HG03558 (cell line): ENCODE measurements around the gene SYTL5.

Experiments
- ATAC-seq: cut with Tn5 transposase; IDR thresholded peaks from one replicate; pipeline ENCODE4 v1.9.1; 2021; ENCODE audit warnings: moderate number of reproducible peaks; ENCODE audit not compliant: unreplicated experiment; ENCODE audit errors: extremely low read depth

The SYTL5 gene

GRCh38 chrX:38127961-38128360 lies 121.6 kb downstream of the SYTL5 start:
- ATAC-seq: no peak

- ATAC-seq: no peak
Observed at GRCh38 chrX:38129366-38129765, 123.0 kb downstream of the SYTL5 start.

GRCh38 chrX:38138157-38138891 lies 132.0 kb downstream of the SYTL5 start:
- no peak for ATAC-seq

- ATAC-seq: no peak
Observed at GRCh38 chrX:38138900-38139299, 132.5 kb downstream of the SYTL5 start.

GRCh38 chrX:38142610-38143009 lies 136.3 kb downstream of the SYTL5 start:
- ATAC-seq: no peak

- ATAC-seq: no peak
Observed at GRCh38 chrX:38149016-38149415, 142.7 kb downstream of the SYTL5 start.

GRCh38 chrX:38150993-38151392 lies 144.6 kb downstream of the SYTL5 start:
- ATAC-seq: no peak

GRCh38 chrX:38151441-38151840 lies 145.1 kb downstream of the SYTL5 start:
- no peak for ATAC-seq

- no peak for ATAC-seq
Observed at GRCh38 chrX:38154340-38154739, 148.0 kb downstream of the SYTL5 start.

GRCh38 chrX:38154818-38155217 lies 148.5 kb downstream of the SYTL5 start:
- ATAC-seq: no peak

GRCh38 chrX:38156838-38157237 lies 150.5 kb downstream of the SYTL5 start:
- ATAC-seq: no peak

- ATAC-seq: no peak
Observed at GRCh38 chrX:38163193-38163592, 156.8 kb downstream of the SYTL5 start.

GRCh38 chrX:38165023-38165422 lies 158.7 kb downstream of the SYTL5 start:
- ATAC-seq: no peak

- ATAC-seq: no peak
Observed at GRCh38 chrX:38166478-38167083, 160.2 kb downstream of the SYTL5 start.

- ATAC-seq: no peak
Observed at GRCh38 chrX:38170556-38170955, 164.2 kb downstream of the SYTL5 start.

- ATAC-seq: no peak
Observed at GRCh38 chrX:38172596-38172995, 166.2 kb downstream of the SYTL5 start.

- ATAC-seq: no peak
Observed at GRCh38 chrX:38175139-38175538, 168.8 kb downstream of the SYTL5 start.

GRCh38 chrX:38178396-38178795 lies 172.0 kb downstream of the SYTL5 start:
- ATAC-seq: no peak
